ENCODE data around the gene UBE2D4. TPM values are rescaled to one million over a fixed set of nuclear protein-coding genes. Genes with fewer than 3 reads are reported as not detected.

Gene UBE2D4
- total and polyA plus RNA-seq, 9 of the 15 experiments (the other 6 are each of a cell fraction or from before 2014, with no cell fraction given) = 3.3 to 16.2 (median 7.5) TPM

GRCh38 chr7:43915907-43916306 lies 10.3 kb upstream of the UBE2D4 start (continued):
- TF ChIP-seq IRF9 (tag; IDR thresholded peaks at IDR 0.05) = no peak
- TF ChIP-seq ZNF511 (CRISPR knock-in tag; IDR thresholded peaks at IDR 0.05) = no peak
- TF ChIP-seq MAZ (CRISPR knock-in tag; conservative IDR thresholded peaks at IDR 0.05 in 1 of 2, IDR thresholded peaks at IDR 0.05 in 1 of 2) = no peak
- TF ChIP-seq SNAPC5 (CRISPR knock-in tag; IDR thresholded peaks at IDR 0.05) = no peak

GRCh38 chr7:43921423-43921822 lies 4.8 kb upstream of the UBE2D4 start:
- peaks cover 4 to 9% of the 10 kb centered on the region in 2 experiments; a peak in 3 of 5 replicates for H3K4me1 ChIP-seq (replicated peaks in 1 of 2; ENCODE audit: control insufficient read depth in 2 of 2, insufficient read depth in 2 of 2, low read length in 2 of 2)
- DNase-seq (ENCODE audit: extremely low read depth in 1 of 4, low spot score in 3 of 4) (no peak), ATAC-seq (no peak), FAIRE-seq (no peak)
- no peaks in the 10 kb centered on the region for H3K9me3 ChIP-seq (replicated peaks; ENCODE audit: control insufficient read depth, insufficient read depth, low read depth, low read length)
- no peaks in the 10 kb centered on the region for H4K20me1 ChIP-seq (replicated peaks; ENCODE audit: control insufficient read depth, insufficient read depth, low read length)
- H3K4me3 ChIP-seq = no peak overlapping the region
- no peak overlapping the region for H3K27ac ChIP-seq (ENCODE audit: extremely low read depth, low read depth, low read length)
- no peaks in the 10 kb centered on the region for H3K27me3 ChIP-seq (ENCODE audit: control insufficient read depth in 2 of 2, insufficient read depth in 2 of 2, low read length in 2 of 2)
- no peaks in the 10 kb centered on the region for H3K9me1 ChIP-seq (ENCODE audit: control insufficient read depth, insufficient read depth, low read length)
- CTCF ChIA-PET (ENCODE audit: low intra/inter-chr PET ratio) = no interaction called here
- intact Hi-C loops (cut with micrococcal nuclease) (no loop called here), in situ Hi-C loops (cut with MboI) (no loop called here)
- no peak overlapping the region for H3K4me2 ChIP-seq (ENCODE audit: insufficient read depth, low read length)
- POLR2A ChIA-PET = no interaction called here
- BruUV-seq (replicated peaks) = no TSS peak
- no peak overlapping the region for H3K9ac ChIP-seq (ENCODE audit: insufficient read depth in 1 of 2, low read depth in 2 of 2, low read length in 2 of 2)
- no peak overlapping the region for H2AFZ ChIP-seq (ENCODE audit: low read depth, low read length)
- H3K79me2 ChIP-seq (ENCODE audit: control insufficient read depth, insufficient read depth, low read length) = peaks cover 17% of the 10 kb centered on the region
- H3K36me3 ChIP-seq (ENCODE audit: control insufficient read depth, insufficient read depth, low read length) = no peaks in the 10 kb centered on the region
- 23% methylated on average over 2 of the region's 2 CpGs for WGBS (ENCODE audit: insufficient coverage, low coverage, missing lambda C conversion rate)
- TF ChIP-seq CBX8 (IDR thresholded peaks at IDR 0.05; ENCODE audit: borderline replicate concordance, extremely low read depth, low read depth, low read length, poor library complexity, severe bottlenecking) (no peak), AFF1 (IDR thresholded peaks at IDR 0.05; ENCODE audit: low read depth in 1 of 2, partially characterized antibody in 2 of 2) (no peak), CCNT2 (IDR thresholded peaks at IDR 0.05; ENCODE audit: borderline replicate concordance, extremely low read depth, insufficient read length, low read depth, low read length) (no peak), TFE3 (CRISPR knock-in tag; IDR thresholded peaks at IDR 0.05) (no peak), CBFA2T2 (conservative IDR thresholded peaks at IDR 0.05) (no peak), ZNF165 (CRISPR knock-in tag; IDR thresholded peaks at IDR 0.05; ENCODE audit: borderline replicate concordance) (no peak), RAD51 (IDR thresholded peaks at IDR 0.05; ENCODE audit: borderline replicate concordance, low read depth) (no peak), SREBF1 (IDR thresholded peaks at IDR 0.05; ENCODE audit: borderline replicate concordance, low read depth, low read length) (no peak)
